RWPE2 (cell line): ENCODE results near the gene COL28A1.

ENCODE experiments used
- ATAC-seq: fragments of 200-7000 bp; cut with Tn5 transposase; 3 replicates; pipeline ENCODE4 v1.9.1; 2021; ENCODE audit warnings: low read depth
- DNase-seq: peaks from one replicate; pipeline ENCODE4 v3.0.0-alpha.2; 2020; ENCODE audit warnings: low spot score
- H3K27ac ChIP-seq: fragments of 450-650 bp; 2 replicates; pipeline ENCODE4 v1.5.1; 2017; ENCODE audit warnings: mild to moderate bottlenecking; ENCODE audit not compliant: poor library complexity, severe bottlenecking
- H3K27me3 ChIP-seq: fragments of 250-450 bp; sonication (Bioruptor Pico); 2 replicates; pipeline ENCODE4 v1.5.1; 2021; ENCODE audit warnings: mild to moderate bottlenecking, moderate library complexity; ENCODE audit not compliant: insufficient read depth, poor library complexity, severe bottlenecking
- H3K36me3 ChIP-seq: fragments of 250-450 bp; sonication (Bioruptor Pico); 2 replicates; pipeline ENCODE4 v1.5.1; 2020; ENCODE audit warnings: low read depth, mild to moderate bottlenecking, moderate library complexity
- H3K4me1 ChIP-seq: fragments of 250-450 bp; sonication (Bioruptor Pico); 2 replicates; pipeline ENCODE4 v1.5.1; 2021; ENCODE audit warnings: mild to moderate bottlenecking, moderate library complexity; ENCODE audit not compliant: insufficient read depth, poor library complexity, severe bottlenecking
- H3K4me3 ChIP-seq: fragments of 250-450 bp; sonication (Bioruptor Pico); 2 replicates; pipeline ENCODE4 v1.5.1; 2021; ENCODE audit warnings: mild to moderate bottlenecking, moderate library complexity; ENCODE audit not compliant: severe bottlenecking
- H3K9me3 ChIP-seq: fragments of 250-450 bp; sonication (Bioruptor Pico); 2 replicates; pipeline ENCODE4 v1.5.1; 2021; ENCODE audit warnings: mild to moderate bottlenecking, moderate library complexity; ENCODE audit not compliant: severe bottlenecking
- TF ChIP-seq, protein P1 (sequence below): fragments of 450-650 bp; IDR thresholded peaks from one replicate; pipeline ENCODE4 v1.5.1; 2017; ENCODE audit warnings: mild to moderate bottlenecking, moderate library complexity; ENCODE audit not compliant: poor library complexity, severe bottlenecking

The COL28A1 gene

DNA sequence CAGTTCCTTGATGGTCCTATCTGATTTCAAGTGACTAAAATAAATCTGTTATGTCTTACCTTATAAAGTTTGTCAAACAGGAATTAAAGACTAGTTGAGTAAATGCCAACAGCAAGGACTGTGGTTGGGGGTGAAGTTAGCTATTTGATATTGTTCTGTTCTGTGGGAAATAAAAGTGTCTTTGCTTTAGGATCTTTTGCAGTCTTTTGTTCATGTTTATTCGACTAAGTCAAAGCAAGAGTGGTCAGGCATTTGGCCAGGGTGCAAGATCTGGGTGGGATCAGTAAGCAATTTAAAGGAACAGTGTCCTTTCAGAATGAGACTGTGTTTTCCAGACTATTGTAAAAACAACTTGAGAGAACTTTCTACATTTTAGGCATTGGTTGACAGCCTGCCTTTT lies at the start of gene COL28A1:
TSS of gene COL28A1 (minus strand) at position 183 of the 400 bp plus-strand sequence. CDS start 2,998 bp downstream, outside the sequence.
- DNase-seq, result no peak
- ATAC-seq, result no peak
- no peaks in the 10 kb centered on the region for H3K9me3 ChIP-seq
- H3K27ac ChIP-seq, result no peak within 1 kb of the TSS
- H3K4me3 ChIP-seq, result no peak within 1 kb of the TSS
- TF ChIP-seq, protein P1, sequence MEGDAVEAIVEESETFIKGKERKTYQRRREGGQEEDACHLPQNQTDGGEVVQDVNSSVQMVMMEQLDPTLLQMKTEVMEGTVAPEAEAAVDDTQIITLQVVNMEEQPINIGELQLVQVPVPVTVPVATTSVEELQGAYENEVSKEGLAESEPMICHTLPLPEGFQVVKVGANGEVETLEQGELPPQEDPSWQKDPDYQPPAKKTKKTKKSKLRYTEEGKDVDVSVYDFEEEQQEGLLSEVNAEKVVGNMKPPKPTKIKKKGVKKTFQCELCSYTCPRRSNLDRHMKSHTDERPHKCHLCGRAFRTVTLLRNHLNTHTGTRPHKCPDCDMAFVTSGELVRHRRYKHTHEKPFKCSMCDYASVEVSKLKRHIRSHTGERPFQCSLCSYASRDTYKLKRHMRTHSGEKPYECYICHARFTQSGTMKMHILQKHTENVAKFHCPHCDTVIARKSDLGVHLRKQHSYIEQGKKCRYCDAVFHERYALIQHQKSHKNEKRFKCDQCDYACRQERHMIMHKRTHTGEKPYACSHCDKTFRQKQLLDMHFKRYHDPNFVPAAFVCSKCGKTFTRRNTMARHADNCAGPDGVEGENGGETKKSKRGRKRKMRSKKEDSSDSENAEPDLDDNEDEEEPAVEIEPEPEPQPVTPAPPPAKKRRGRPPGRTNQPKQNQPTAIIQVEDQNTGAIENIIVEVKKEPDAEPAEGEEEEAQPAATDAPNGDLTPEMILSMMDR, result no peak
- H3K4me1 ChIP-seq, result no peaks in the 10 kb centered on the region
- H3K27me3 ChIP-seq, result no peaks in the 10 kb centered on the region
- no peaks in the 10 kb centered on the region for H3K36me3 ChIP-seq

DNA sequence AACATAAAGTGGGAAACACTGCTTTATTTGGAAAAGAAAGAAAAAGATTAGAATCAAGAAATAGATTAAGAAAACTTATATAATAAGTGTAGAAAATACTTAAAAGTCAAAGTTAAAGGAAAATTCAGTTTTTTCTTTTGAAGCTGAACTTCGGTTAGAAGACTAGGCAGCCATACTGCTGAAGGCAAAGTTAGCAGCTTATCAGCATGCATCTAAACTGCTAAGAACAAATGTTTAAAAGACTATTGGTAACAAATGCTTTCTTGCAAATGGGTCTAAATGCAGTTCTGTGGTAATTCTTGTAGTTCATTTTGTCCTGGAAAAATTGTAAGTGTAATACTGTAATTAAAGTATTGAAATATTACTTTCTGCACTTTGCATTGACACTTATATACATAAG lies 49.0 kb upstream of the COL28A1 start:
- ATAC-seq (no peak), DNase-seq (no peak)
- peaks cover 29% of the 10 kb centered on the region for H3K36me3 ChIP-seq
- H3K4me1 ChIP-seq, result no peaks in the 10 kb centered on the region
- H3K4me3 ChIP-seq, result no peak overlapping the region
- H3K27me3 ChIP-seq, result no peaks in the 10 kb centered on the region
- H3K9me3 ChIP-seq, result no peaks in the 10 kb centered on the region
- TF ChIP-seq, protein P1, result no peak
- H3K27ac ChIP-seq, result no peak overlapping the region

DNA sequence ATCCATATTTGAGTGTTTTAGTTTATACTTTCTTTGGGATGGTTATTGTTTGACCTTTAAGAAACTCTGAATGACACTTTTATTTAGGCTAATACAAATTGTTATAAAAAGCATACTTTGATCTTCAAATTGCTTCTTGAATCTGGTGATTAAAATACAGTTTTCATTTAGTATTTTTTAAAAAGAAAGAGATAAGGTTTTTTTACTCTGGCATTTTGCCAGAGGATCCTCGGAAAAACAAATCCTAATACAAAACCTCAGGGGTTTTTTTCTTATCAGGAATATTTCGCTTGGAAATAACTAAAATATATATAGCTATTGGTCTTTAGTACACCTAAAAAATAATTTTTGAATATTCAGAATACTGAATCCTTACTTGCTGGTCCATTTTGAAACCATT lies 48.1 kb upstream of the COL28A1 start:
- DNase-seq, result no peak
- H3K27ac ChIP-seq, result no peak overlapping the region
- TF ChIP-seq, protein P1, result no peak
- H3K27me3 ChIP-seq, result no peaks in the 10 kb centered on the region
- H3K4me3 ChIP-seq, result no peak overlapping the region
- H3K4me1 ChIP-seq, result no peaks in the 10 kb centered on the region
- ATAC-seq, result no peak
- H3K36me3 ChIP-seq, result peaks cover 20% of the 10 kb centered on the region
- H3K9me3 ChIP-seq, result no peaks in the 10 kb centered on the region

DNA sequence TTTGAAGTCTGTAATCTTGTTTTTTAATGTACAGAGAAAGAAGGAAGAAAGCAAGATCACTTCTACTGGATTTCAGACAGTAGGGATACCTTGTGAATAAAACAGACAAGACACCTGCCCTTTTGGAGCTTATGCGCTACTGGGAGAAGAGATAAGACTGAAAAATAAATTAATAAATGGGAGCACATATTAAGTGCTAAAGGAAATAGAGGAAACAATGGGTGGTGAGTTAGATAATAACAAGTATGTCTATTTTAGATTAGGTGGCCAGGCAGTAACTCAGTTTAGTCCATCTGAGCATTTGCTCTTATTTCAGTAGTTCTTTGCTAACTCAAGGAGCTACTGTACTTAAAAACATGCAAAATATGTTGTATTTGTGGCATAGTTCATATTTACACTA lies 46.9 kb upstream of the COL28A1 start:
- peaks cover 12% of the 10 kb centered on the region for H3K36me3 ChIP-seq

DNA sequence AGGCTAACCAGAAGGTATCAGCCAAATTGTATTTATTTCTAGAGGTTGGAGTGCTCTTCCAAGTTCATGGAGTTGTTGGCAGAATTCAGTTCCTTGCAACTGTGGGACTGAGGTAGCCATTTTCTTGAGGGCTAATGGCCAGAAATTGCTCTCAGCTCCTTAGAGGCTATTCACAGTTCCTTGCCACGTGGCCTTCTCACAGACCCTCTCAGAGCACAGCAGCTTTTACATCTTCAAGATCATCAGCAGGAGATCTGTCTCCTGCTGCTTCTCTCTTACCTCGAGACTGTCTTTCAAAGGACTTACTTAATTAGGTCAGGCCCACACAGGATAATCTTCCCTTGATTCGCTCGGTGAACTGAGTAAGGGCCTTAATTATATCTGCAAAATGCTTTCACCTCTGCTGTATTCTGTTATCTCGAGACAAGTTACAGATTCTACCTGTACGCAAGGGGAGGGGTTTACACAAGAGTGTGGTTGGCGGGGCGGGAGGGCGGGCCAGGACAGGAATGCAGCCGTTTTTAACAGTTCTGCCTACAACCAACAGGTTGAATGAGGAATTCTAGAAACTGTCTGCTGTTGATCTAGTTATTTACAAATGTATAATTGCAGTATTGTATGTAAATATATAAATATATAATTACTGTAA lies 46.0 kb upstream of the COL28A1 start:
- peaks cover 11% of the 10 kb centered on the region for H3K36me3 ChIP-seq
- H3K27me3 ChIP-seq, result no peaks in the 10 kb centered on the region
- H3K4me3 ChIP-seq, result no peak overlapping the region
- H3K27ac ChIP-seq, result no peak overlapping the region
- TF ChIP-seq, protein P1, result no peak
- ATAC-seq, result no peak
- DNase-seq, result no peak
- H3K4me1 ChIP-seq, result no peaks in the 10 kb centered on the region
- no peaks in the 10 kb centered on the region for H3K9me3 ChIP-seq

More for the DNA sequence above, 46.9 kb upstream of the COL28A1 start:
- ATAC-seq (no peak), DNase-seq (no peak)
- H3K9me3 ChIP-seq, result no peaks in the 10 kb centered on the region
- H3K4me1 ChIP-seq, result no peaks in the 10 kb centered on the region
- no peak overlapping the region for H3K27ac ChIP-seq
- no peak overlapping the region for H3K4me3 ChIP-seq
- TF ChIP-seq, protein P1, result no peak
- H3K27me3 ChIP-seq, result no peaks in the 10 kb centered on the region
